Endodermal cell (in vitro differentiated cells): Measurements from ENCODE around the gene E2F6. TPM values are rescaled to one million over a fixed set of nuclear protein-coding genes. Genes with fewer than 3 reads are reported as not detected.

Source experiments
- DNase-seq: peaks from one replicate; pipeline ENCODE4 v3.0.0-alpha.2; 2017
- H3K27ac ChIP-seq: 2 replicates; pipeline ENCODE4 v1.5.1; 2013; ENCODE audit warnings: mild to moderate bottlenecking, low read depth, low read length, moderate library complexity
- H3K27me3 ChIP-seq: 2 replicates; pipeline ENCODE4 v1.6.1; 2013; ENCODE audit warnings: mild to moderate bottlenecking, low read length, moderate library complexity; ENCODE audit not compliant: insufficient read depth, control insufficient read depth, poor library complexity, severe bottlenecking
- H3K36me3 ChIP-seq: 2 replicates; pipeline ENCODE4 v1.7.0; 2013; ENCODE audit warnings: mild to moderate bottlenecking, low read length, moderate library complexity; ENCODE audit not compliant: control insufficient read depth, insufficient read depth
- H3K4me1 ChIP-seq: one replicate; pipeline ENCODE4 v1.7.0; 2013; ENCODE audit warnings: low read length; ENCODE audit not compliant: control insufficient read depth, insufficient read depth
- H3K4me3 ChIP-seq: 2 replicates; pipeline ENCODE4 v1.5.1; 2013; ENCODE audit warnings: mild to moderate bottlenecking, low read length, moderate library complexity
- H3K9ac ChIP-seq: 2 replicates; pipeline ENCODE4 v1.6.1; 2013; ENCODE audit warnings: mild to moderate bottlenecking, low read length, moderate library complexity; ENCODE audit not compliant: poor library complexity, severe bottlenecking; ENCODE audit errors: extremely low read depth
- H3K9me3 ChIP-seq: 2 replicates; pipeline ENCODE4 v1.6.1; 2013; ENCODE audit warnings: mild to moderate bottlenecking, low read length, moderate library complexity; ENCODE audit not compliant: control insufficient read depth
- H3K27ac Mint-ChIP-seq: 2 replicates; pipeline ENCODE4 v1.8.0; 2020; ENCODE audit warnings: mixed read lengths
- H3K27me3 Mint-ChIP-seq: 2 replicates; pipeline ENCODE4 v1.8.0; 2021; ENCODE audit warnings: mild to moderate bottlenecking, mixed read lengths; ENCODE audit not compliant: insufficient read depth
- H3K36me3 Mint-ChIP-seq: 2 replicates; pipeline ENCODE4 v1.8.0; 2020; ENCODE audit warnings: low read depth, mixed read lengths
- H3K4me1 Mint-ChIP-seq: 2 replicates; pipeline ENCODE4 v1.8.0; 2020; ENCODE audit warnings: mixed read lengths
- H3K4me3 Mint-ChIP-seq: 2 replicates; pipeline ENCODE4 v1.8.0; 2020; ENCODE audit warnings: mild to moderate bottlenecking, moderate library complexity, mixed read lengths
- H3K9me3 Mint-ChIP-seq: 2 replicates; pipeline ENCODE4 v1.8.0; 2020; ENCODE audit warnings: mild to moderate bottlenecking, mixed read lengths
- WGBS, 2 experiments: methylation state at CpG; one replicate each; pipeline versions ENCODE4 v1.1.5 to v1.1.7; 2013; ENCODE audit warnings: missing lambda C conversion rate in 2 of 2, mixed read lengths in 1 of 2; ENCODE audit not compliant: insufficient coverage in 1 of 2, insufficient read length in 1 of 2; 5-methylcytosine and 5-hydroxymethylcytosine counted together
- total RNA-seq, 2 donors: library from RNA; stranded (reverse); fragmentation: NEBNext Ultra II Directional in 1 of 2; extraction: Animal tissue kit (Norgen Biotek cat#: 25700) in 1 of 2; gene quantifications; 2 replicates in 1 of 2; 3 replicates in 1 of 2; pipeline ENCODE4 v1.2.1, GENCODE V29; 2021
- TF ChIP-seq, protein P1 (sequence below): fragments of 200-600 bp; sonication (generic); conservative IDR thresholded peaks from 2 replicates; pipeline ENCODE4 v1.5.0; 2021; ENCODE audit warnings: antibody characterized with exemption, mild to moderate bottlenecking

E2F6 gene
- total RNA-seq, 2 donors from 2014 or later = 24.9 to 30.3 TPM

DNA sequence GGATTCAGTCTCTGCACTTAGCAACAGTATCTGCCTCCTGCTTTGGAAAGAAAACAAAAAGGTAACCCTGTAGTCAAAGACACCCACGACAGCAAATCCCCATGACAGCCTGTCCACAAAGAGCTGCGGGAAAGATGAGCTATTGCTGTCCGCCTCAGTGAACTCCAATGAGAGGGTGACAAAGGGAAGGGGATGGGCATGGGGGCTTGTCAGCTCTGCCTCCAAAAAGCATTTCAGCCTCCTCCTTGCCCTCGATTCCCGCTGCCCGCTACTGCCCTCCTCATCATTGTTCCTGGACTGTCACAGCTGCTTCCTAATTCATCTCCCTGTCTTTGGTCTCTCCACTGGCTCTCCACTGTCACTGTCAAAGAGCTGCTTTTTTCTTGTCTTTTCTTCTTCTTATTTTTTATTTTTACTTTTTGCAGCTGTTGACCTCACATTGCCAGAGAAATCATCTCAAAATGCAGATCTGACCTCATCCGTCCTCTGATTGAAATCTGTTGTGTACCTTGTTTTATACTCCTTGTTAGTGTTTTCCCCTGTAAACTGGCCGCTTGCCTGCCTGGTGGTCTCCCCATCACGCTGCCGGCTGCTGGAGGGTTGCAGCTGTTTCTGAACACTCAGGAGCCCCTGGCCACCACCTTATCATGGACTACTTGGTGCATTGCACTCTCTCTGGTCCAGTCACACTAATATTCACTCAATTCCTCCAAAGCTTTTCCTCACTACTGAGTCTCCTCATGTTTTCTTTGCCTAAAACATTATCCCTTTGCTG, 7.9 kb upstream of the E2F6 start:
- peak overlapping the region; percentile 55 for H3K27ac ChIP-seq
- H3K27me3 ChIP-seq = no peaks in the 10 kb centered on the region
- H3K9ac ChIP-seq = no peak overlapping the region
- no peaks in the 10 kb centered on the region for H3K36me3 ChIP-seq
- 55 to 90% methylated on average over 7 to 10 of the region's 10 CpGs for WGBS, 2 experiments
- Mint-ChIP-seq H3K4me1 (peaks cover 23% of the 10 kb centered on the region), H3K9me3 (no peaks in the 10 kb centered on the region), H3K4me3 (no peak overlapping the region), H3K27me3 (peaks cover 2% of the 10 kb centered on the region), H3K27ac (no peak overlapping the region), H3K36me3 (no peaks in the 10 kb centered on the region)
- H3K4me3 ChIP-seq = no peak overlapping the region
- H3K4me1 ChIP-seq = peaks cover under 1% of the 10 kb centered on the region
- TF ChIP-seq, protein P1, sequence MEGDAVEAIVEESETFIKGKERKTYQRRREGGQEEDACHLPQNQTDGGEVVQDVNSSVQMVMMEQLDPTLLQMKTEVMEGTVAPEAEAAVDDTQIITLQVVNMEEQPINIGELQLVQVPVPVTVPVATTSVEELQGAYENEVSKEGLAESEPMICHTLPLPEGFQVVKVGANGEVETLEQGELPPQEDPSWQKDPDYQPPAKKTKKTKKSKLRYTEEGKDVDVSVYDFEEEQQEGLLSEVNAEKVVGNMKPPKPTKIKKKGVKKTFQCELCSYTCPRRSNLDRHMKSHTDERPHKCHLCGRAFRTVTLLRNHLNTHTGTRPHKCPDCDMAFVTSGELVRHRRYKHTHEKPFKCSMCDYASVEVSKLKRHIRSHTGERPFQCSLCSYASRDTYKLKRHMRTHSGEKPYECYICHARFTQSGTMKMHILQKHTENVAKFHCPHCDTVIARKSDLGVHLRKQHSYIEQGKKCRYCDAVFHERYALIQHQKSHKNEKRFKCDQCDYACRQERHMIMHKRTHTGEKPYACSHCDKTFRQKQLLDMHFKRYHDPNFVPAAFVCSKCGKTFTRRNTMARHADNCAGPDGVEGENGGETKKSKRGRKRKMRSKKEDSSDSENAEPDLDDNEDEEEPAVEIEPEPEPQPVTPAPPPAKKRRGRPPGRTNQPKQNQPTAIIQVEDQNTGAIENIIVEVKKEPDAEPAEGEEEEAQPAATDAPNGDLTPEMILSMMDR = no peak
- no peak for DNase-seq
- no peaks in the 10 kb centered on the region for H3K9me3 ChIP-seq

DNA sequence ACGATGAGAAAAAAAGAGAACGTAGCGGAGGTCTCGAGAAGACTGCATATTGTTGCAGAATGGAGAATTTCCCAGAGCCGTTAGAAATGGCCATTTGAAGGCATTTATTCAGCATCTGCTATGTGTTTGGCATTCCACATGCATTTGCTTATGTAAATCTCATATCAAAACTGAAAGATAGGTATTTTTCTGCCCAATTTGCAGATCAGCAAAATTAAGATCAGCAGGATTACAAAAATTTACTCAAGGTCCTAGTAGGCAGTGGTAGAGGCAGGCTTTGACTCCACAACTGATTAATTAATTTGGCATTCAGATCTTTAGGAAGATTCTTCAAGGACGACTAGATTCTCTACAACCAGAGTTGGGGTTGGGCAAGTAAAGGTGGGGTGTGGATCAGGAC, 1.8 kb upstream of the E2F6 start:
- Histone ChIP-seq H3K27ac (no peak overlapping the region), H3K4me3 (no peak overlapping the region), H3K27me3 (no peaks in the 10 kb centered on the region), H3K36me3 (peaks cover 14% of the 10 kb centered on the region), H3K4me1 (peaks cover 5% of the 10 kb centered on the region), H3K9ac (no peak overlapping the region), H3K9me3 (no peaks in the 10 kb centered on the region)
- H3K9me3 Mint-ChIP-seq = peaks cover 2% of the 10 kb centered on the region
- peaks cover 13% of the 10 kb centered on the region for H3K36me3 Mint-ChIP-seq
- H3K27ac Mint-ChIP-seq = no peak overlapping the region
- TF ChIP-seq, protein P1 = no peak
- DNase-seq = no peak
- peaks cover 23% of the 10 kb centered on the region for H3K4me1 Mint-ChIP-seq
- H3K4me3 Mint-ChIP-seq = no peak overlapping the region
- WGBS, 2 experiments = 93 to 94% methylated on average over 6 of the region's 6 CpGs
- H3K27me3 Mint-ChIP-seq = no peaks in the 10 kb centered on the region

DNA sequence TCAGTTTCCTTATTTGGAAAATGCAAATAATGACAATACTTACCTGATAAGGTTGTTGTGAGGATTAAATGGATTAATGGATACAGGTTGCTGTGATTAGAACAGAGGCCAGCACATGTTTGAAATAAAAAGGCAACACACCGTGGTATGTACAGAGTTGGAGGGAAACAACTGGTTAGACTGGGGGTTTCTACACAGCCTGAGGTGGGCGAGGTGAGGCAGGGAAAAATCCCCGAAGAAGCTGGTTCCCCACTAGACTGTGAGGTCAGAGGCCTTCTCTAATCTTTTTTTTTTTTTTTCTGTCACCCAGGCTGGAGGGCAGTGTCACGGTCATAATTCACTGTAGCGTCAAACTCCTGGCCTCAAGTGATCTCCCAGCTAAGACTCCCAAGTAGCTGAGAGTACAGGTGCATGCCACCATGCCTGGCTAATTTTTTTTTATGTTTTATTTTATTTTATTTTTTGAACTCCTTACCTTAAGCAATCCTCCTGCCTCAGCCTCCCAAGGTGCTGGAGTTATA, 1.2 kb upstream of the E2F6 start:
- H3K4me3 ChIP-seq = peak overlapping the region; percentile 92
- H3K9ac ChIP-seq = no peak overlapping the region
- TF ChIP-seq, protein P1 = no peak
- no peak overlapping the region for H3K27ac ChIP-seq
- H3K4me1 ChIP-seq = peaks cover 5% of the 10 kb centered on the region
- WGBS, 2 experiments = 94 to 100% methylated on average over 3 to 5 of the region's 5 CpGs
- peaks cover 20% of the 10 kb centered on the region for H3K36me3 ChIP-seq
- peaks cover 18% of the 10 kb centered on the region for H3K4me1 Mint-ChIP-seq
- peak overlapping the region; percentile 64 for H3K4me3 Mint-ChIP-seq
- DNase-seq = no peak
- no peaks in the 10 kb centered on the region for H3K9me3 ChIP-seq
- H3K27me3 Mint-ChIP-seq = no peaks in the 10 kb centered on the region
- no peaks in the 10 kb centered on the region for H3K27me3 ChIP-seq
- peaks cover 2% of the 10 kb centered on the region for H3K9me3 Mint-ChIP-seq
- peaks cover 13% of the 10 kb centered on the region for H3K36me3 Mint-ChIP-seq
- H3K27ac Mint-ChIP-seq = no peak overlapping the region
